Esophagus muscularis mucosa (tissue), 4 donors: ENCODE measurements around the gene TERF2IP. TPM values are rescaled to one million over a fixed set of nuclear protein-coding genes. Genes with fewer than 3 reads are reported as not detected.

Experiments
- DNase-seq: peaks from one replicate; pipeline ENCODE4 v3.0.0-alpha.2; 2017; ENCODE audit errors: extremely low spot score
- H3K27ac ChIP-seq, 4 donors: fragments of 200-600 bp; sonication (generic); replicated peaks in 1 of 4; 1 replicate in 3 of 4; 2 replicates in 1 of 4; pipeline ENCODE4 v1.5.1; 2016 to 2019; ENCODE audit warnings: mild to moderate bottlenecking in 1 of 4
- H3K27me3 ChIP-seq, 4 donors: fragments of 200-600 bp; sonication (generic); one replicate each; pipeline versions ENCODE4 v1.5.1 to v1.6.0; 2016 to 2019
- H3K36me3 ChIP-seq, 4 donors: fragments of 200-600 bp; sonication (generic); one replicate each; pipeline ENCODE4 v1.5.1; 2016 to 2019
- H3K4me1 ChIP-seq, 4 donors: fragments of 200-600 bp; sonication (generic); one replicate each; pipeline ENCODE4 v1.5.1; 2016 to 2019
- H3K4me3 ChIP-seq, 4 donors: fragments of 200-600 bp; sonication (generic); 1 replicate in 2 of 4; 2 replicates in 2 of 4; pipeline ENCODE4 v1.5.1; 2016 to 2019; ENCODE audit warnings: mild to moderate bottlenecking in 4 of 4, moderate library complexity in 1 of 4
- H3K9me3 ChIP-seq, 4 donors: fragments of 200-600 bp; sonication (generic); 1 replicate in 3 of 4; 2 replicates in 1 of 4; pipeline ENCODE4 v1.5.1; 2016 to 2019
- EP300 ChIP-seq: sonication (generic); formaldehyde crosslinking; IDR thresholded peaks from one replicate; pipeline ENCODE4 v1.6.1; 2017; ENCODE audit warnings: antibody characterized with exemption
- POLR2A ChIP-seq: fragments of 450-650 bp; IDR thresholded peaks from one replicate; pipeline ENCODE4 v1.6.1; 2017; ENCODE audit warnings: antibody characterized with exemption, moderate library complexity, mild to moderate bottlenecking, low read depth
- POLR2AphosphoS5 ChIP-seq, 2 donors: sonication (generic); formaldehyde crosslinking; IDR thresholded peaks; one replicate each; pipeline ENCODE4 v1.6.1; 2017; ENCODE audit warnings: antibody characterized with exemption in 2 of 2
- WGBS: methylation state at CpG from one replicate; pipeline ENCODE4 v1.1.5; 2018; 5-methylcytosine and 5-hydroxymethylcytosine counted together
- intact Hi-C: fragments of 100-400 bp; cut with DNase I; formaldehyde crosslinking; loops from one replicate; pipeline ENCODE4 v1.15.1; 2023
- total RNA-seq, 4 donors: library from RNA; depleted of rRNA; stranded (reverse); fragments of >200 nt; gene quantifications; one replicate each; pipeline versions ENCODE4 v1.1.0 to v1.2.1, GENCODE V29; 2016
- TF ChIP-seq, protein P1 (sequence below), 3 experiments: fragments of 200-600 bp in 2 of 3; fragments of 450-650 bp in 1 of 3; sonication (generic) in 2 of 3; IDR thresholded peaks; one replicate each; pipeline ENCODE4 v1.5.1; 2017 to 2019; ENCODE audit warnings: antibody characterized with exemption in 3 of 3, mild to moderate bottlenecking in 2 of 3, moderate library complexity in 1 of 3

The TERF2IP gene
- total RNA-seq, 4 donors from 2014 or later: 62.3 to 83.7 (median 64.1) TPM

DNA sequence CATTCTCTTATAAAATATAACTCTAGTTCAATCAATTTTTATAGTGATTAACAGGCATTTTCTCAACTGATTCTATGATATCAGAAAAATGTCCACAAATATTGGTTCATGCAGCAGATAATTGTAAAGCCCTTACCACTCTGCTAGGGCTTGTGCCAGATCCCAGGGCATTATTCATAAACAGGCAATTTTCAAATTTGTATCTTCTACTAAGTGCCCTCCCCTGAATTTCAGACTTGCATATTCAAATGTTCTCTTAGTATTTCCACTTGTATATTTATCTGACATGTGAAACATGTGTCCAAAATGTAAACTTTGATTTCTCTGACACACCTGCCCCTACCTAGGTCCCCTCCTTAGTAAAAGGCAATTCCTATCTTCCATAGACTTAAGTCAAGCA is 19.9 kb downstream of the TERF2IP start:
- no peaks in the 10 kb centered on the region for H3K36me3 ChIP-seq
- no peak overlapping the region for H3K4me3 ChIP-seq
- DNase-seq: no peak
- H3K4me1 ChIP-seq: no peaks in the 10 kb centered on the region
- H3K9me3 ChIP-seq: no peaks in the 10 kb centered on the region
- no peaks in the 10 kb centered on the region for H3K27me3 ChIP-seq
- TF ChIP-seq POLR2A: no peak
- no peak for TF ChIP-seq POLR2AphosphoS5 (IDR thresholded peaks at IDR 0.05)
- TF ChIP-seq, protein P1, sequence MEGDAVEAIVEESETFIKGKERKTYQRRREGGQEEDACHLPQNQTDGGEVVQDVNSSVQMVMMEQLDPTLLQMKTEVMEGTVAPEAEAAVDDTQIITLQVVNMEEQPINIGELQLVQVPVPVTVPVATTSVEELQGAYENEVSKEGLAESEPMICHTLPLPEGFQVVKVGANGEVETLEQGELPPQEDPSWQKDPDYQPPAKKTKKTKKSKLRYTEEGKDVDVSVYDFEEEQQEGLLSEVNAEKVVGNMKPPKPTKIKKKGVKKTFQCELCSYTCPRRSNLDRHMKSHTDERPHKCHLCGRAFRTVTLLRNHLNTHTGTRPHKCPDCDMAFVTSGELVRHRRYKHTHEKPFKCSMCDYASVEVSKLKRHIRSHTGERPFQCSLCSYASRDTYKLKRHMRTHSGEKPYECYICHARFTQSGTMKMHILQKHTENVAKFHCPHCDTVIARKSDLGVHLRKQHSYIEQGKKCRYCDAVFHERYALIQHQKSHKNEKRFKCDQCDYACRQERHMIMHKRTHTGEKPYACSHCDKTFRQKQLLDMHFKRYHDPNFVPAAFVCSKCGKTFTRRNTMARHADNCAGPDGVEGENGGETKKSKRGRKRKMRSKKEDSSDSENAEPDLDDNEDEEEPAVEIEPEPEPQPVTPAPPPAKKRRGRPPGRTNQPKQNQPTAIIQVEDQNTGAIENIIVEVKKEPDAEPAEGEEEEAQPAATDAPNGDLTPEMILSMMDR (IDR thresholded peaks at IDR 0.05): no peak
- no peak for TF ChIP-seq EP300
- no peak overlapping the region for H3K27ac ChIP-seq
- intact Hi-C loops: no loop called here

DNA sequence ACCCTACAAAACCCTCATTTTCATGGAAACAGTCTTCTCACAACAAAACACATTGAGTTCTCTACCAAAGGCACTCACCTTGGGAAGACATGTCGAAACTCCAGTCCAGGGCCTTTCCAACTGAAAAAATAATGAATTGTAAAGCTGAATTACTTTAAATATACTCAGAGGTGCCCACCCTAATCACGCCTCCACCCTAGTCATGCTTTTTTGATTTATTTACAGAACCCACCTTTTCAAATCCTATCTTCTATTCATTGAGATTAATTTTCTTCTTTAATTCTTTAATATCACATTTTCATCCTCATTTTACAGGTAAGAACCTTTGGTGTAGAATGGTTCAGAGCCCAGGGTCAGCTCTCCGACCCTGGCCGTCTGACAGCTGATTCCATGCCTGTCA is 29.3 kb downstream of the TERF2IP start, which contains the start of gene CPHXL2:
Gene CPHXL2 (minus strand): TSS at position 101 of the 400 bp plus-strand sequence. CDS start 10 bp downstream, at position 91.
- no peak within 1 kb of the TSS for H3K27ac ChIP-seq
- TF ChIP-seq, protein P1 (IDR thresholded peaks at IDR 0.05): no peak
- no peak for TF ChIP-seq POLR2A
- TF ChIP-seq EP300: no peak
- TF ChIP-seq POLR2AphosphoS5 (IDR thresholded peaks at IDR 0.05): no peak
- no peak within 1 kb of the TSS for H3K4me3 ChIP-seq
- intact Hi-C loops: no loop called here
- no peaks in the 10 kb centered on the region for H3K9me3 ChIP-seq
- no peaks in the 10 kb centered on the region for H3K4me1 ChIP-seq
- H3K27me3 ChIP-seq: no peaks in the 10 kb centered on the region
- DNase-seq: no peak
- 91% methylated on average over 4 of the region's 4 CpGs for WGBS
- H3K36me3 ChIP-seq: no peaks in the 10 kb centered on the region

DNA sequence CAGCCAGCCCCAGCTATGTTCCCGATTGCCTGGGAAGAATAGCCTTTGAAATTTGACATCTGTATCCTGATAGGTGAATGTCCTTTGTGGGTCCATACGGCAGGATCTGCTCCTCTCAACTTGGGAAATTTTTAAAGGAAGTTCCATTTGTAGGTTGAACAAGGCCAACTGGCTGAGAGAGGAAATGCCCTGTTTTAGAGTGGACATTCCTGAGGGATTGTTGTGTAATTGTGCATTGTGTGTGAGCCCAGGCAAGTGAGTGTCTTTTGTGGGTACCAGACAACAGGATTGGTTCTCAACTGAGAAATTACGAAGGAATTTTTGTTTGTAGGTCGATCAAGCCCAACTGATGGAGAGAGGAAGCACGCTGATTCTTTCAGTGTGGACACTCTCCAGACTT is 31.8 kb downstream of the TERF2IP start:
- 82% methylated on average over 5 of the region's 5 CpGs for WGBS
- TF ChIP-seq EP300 (no peak), POLR2AphosphoS5 (IDR thresholded peaks at IDR 0.05) (no peak), POLR2A (no peak)
- TF ChIP-seq, protein P1 (IDR thresholded peaks at IDR 0.05): no peak
- no peaks in the 10 kb centered on the region for H3K27me3 ChIP-seq
- no peak for DNase-seq
- no peaks in the 10 kb centered on the region for H3K4me1 ChIP-seq
- H3K4me3 ChIP-seq: no peak overlapping the region
- no peaks in the 10 kb centered on the region for H3K9me3 ChIP-seq
- H3K27ac ChIP-seq: no peak overlapping the region
- H3K36me3 ChIP-seq: no peaks in the 10 kb centered on the region
- intact Hi-C loops: no loop called here

DNA sequence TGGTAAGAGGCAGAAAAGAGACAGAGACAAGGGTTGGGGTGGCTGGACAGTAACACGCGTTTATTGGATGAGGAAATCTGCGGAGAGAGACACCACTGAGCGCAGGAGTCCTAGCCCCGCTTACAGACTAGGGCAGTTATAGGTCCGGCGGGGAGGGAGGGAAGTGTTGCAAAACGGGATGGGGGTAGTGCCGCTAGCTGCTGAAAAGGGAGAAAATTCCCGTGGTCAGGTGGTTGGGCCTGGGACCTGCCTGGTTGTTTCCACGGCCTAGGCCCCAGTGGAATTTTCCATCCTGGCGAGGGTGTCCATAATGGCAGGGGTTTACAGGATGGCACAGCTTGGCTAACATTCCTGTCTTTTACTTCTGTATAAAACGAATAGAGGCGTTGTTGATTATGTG is 34.7 kb downstream of the TERF2IP start:
- Histone ChIP-seq H3K4me3 (no peak overlapping the region), H3K9me3 (no peaks in the 10 kb centered on the region), H3K27me3 (no peaks in the 10 kb centered on the region), H3K36me3 (no peaks in the 10 kb centered on the region), H3K4me1 (no peaks in the 10 kb centered on the region), H3K27ac (no peak overlapping the region)
- intact Hi-C loops: no loop called here
- no peak for DNase-seq
- 95% methylated on average over 14 of the region's 14 CpGs for WGBS
- TF ChIP-seq POLR2AphosphoS5 (IDR thresholded peaks at IDR 0.05) (no peak), EP300 (no peak), POLR2A (no peak)
- TF ChIP-seq, protein P1 (IDR thresholded peaks at IDR 0.05): no peak

DNA sequence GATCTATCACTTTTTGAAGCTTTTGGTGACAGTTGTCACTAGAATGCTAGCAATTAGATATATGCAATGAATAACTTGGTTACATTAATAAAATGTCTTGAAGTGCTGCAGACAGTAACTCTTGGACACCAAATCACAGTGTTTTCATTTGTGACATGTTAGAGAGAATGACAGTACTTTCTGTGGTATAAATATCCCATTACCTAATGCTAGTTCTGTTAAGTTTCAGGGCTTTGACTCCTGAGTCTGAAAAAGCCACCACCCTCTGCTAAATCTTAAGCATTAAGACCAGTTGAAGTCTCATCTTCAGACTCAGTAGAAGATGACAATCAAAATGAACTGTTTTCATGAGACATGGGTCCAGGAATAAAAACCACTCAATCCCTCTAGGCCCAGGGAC is 39.8 kb downstream of the TERF2IP start:
- Histone ChIP-seq H3K36me3 (no peaks in the 10 kb centered on the region), H3K9me3 (no peaks in the 10 kb centered on the region), H3K27ac (no peak overlapping the region), H3K4me1 (no peaks in the 10 kb centered on the region), H3K4me3 (no peak overlapping the region), H3K27me3 (no peaks in the 10 kb centered on the region)
- intact Hi-C loops: no loop called here
- no peak for DNase-seq
- TF ChIP-seq POLR2AphosphoS5 (IDR thresholded peaks at IDR 0.05) (no peak), EP300 (no peak), POLR2A (no peak)
- TF ChIP-seq, protein P1 (IDR thresholded peaks at IDR 0.05): no peak
